DND-41 (cell line): ENCODE data around the gene ATXN7L3B.

Source experiments
- EZH2 ChIP-seq: IDR thresholded peaks from 3 replicates; pipeline ENCODE4 v1.6.1; 2012; ENCODE audit warnings: borderline replicate concordance, low read depth, mild to moderate bottlenecking, moderate library complexity, low read length, inconsistent platforms; ENCODE audit not compliant: severe bottlenecking
- TF ChIP-seq, protein P1 (sequence below): IDR thresholded peaks from 2 replicates; pipeline ENCODE4 v1.5.1; 2012; ENCODE audit warnings: borderline replicate concordance, low read length, moderate library complexity, mild to moderate bottlenecking; ENCODE audit not compliant: poor library complexity, severe bottlenecking; ENCODE audit errors: extremely low read depth

DNA sequence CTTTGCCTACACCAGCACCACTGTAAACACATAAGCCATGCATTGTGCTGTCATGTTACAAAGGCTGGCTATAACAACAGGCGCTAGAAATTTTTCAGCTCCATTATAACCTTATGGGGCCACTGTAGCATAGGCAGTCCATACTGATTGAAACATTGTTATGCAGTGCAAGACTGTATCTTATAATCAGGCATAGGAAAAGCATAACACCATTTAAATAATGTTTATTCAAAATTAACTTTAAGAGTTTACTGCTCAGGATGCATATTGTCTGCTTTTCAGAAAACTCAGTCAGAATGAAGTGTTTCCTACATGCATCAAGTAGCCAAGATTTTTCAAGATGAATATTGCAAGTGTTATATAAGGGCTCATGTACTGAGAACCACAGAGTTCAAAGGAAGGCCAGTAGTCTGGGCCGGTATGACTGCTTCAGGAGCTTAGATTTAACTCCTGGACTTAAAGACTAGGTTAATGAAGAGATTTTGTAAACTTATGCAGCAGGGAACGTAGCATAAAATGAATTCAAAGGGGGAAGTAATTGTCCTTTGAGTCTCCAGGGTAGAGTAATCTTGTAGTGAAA is 46.9 kb downstream of the ATXN7L3B start:
- TF ChIP-seq, protein P1, sequence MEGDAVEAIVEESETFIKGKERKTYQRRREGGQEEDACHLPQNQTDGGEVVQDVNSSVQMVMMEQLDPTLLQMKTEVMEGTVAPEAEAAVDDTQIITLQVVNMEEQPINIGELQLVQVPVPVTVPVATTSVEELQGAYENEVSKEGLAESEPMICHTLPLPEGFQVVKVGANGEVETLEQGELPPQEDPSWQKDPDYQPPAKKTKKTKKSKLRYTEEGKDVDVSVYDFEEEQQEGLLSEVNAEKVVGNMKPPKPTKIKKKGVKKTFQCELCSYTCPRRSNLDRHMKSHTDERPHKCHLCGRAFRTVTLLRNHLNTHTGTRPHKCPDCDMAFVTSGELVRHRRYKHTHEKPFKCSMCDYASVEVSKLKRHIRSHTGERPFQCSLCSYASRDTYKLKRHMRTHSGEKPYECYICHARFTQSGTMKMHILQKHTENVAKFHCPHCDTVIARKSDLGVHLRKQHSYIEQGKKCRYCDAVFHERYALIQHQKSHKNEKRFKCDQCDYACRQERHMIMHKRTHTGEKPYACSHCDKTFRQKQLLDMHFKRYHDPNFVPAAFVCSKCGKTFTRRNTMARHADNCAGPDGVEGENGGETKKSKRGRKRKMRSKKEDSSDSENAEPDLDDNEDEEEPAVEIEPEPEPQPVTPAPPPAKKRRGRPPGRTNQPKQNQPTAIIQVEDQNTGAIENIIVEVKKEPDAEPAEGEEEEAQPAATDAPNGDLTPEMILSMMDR: no peak
- no peak for TF ChIP-seq EZH2
